Smooth muscle cell (in vitro differentiated cells): Measurements from ENCODE around the gene RBBP4. TPM values are rescaled to one million over a fixed set of nuclear protein-coding genes. Genes with fewer than 3 reads are reported as not detected.

Experiments
- DNase-seq: peaks from one replicate; lab custom pipeline; 2025; ENCODE audit not compliant: unreplicated experiment; lab: John Stamatoyannopoulos, UW
- H2AFZ ChIP-seq: fragments of 200-600 bp; sonication (generic); 2 replicates; pipeline ENCODE4 v1.6.0; 2016; ENCODE audit warnings: antibody characterized with exemption, low read depth, mild to moderate bottlenecking
- H3F3A ChIP-seq: fragments of 200-600 bp; sonication (generic); 2 replicates; pipeline ENCODE4 v1.6.0; 2017; ENCODE audit warnings: antibody characterized with exemption, low read depth
- H3K27ac ChIP-seq: fragments of 200-600 bp; sonication (generic); 2 replicates; pipeline ENCODE4 v1.5.1; 2016; ENCODE audit warnings: low read depth, mild to moderate bottlenecking
- H3K27me3 ChIP-seq: fragments of 200-600 bp; sonication (generic); 2 replicates; pipeline ENCODE4 v1.6.1; 2016; ENCODE audit warnings: low read depth, mild to moderate bottlenecking
- H3K36me3 ChIP-seq: fragments of 200-600 bp; sonication (generic); 2 replicates; pipeline ENCODE4 v1.5.1; 2016; ENCODE audit warnings: low read depth
- H3K4me1 ChIP-seq: fragments of 200-600 bp; sonication (generic); 2 replicates; pipeline ENCODE4 v1.5.1; 2016; ENCODE audit warnings: low read depth
- H3K4me2 ChIP-seq: fragments of 200-600 bp; sonication (generic); 2 replicates; pipeline ENCODE4 v1.6.0; 2016; ENCODE audit warnings: mild to moderate bottlenecking
- H3K4me3 ChIP-seq: fragments of 200-600 bp; sonication (generic); 2 replicates; pipeline ENCODE4 v1.5.1; 2016; ENCODE audit warnings: mild to moderate bottlenecking
- H3K79me2 ChIP-seq: fragments of 200-600 bp; sonication (generic); 2 replicates; pipeline ENCODE4 v1.6.0; 2016; ENCODE audit warnings: low read depth, mild to moderate bottlenecking
- H3K9ac ChIP-seq: fragments of 200-600 bp; sonication (generic); 2 replicates; pipeline ENCODE4 v1.6.0; 2016; ENCODE audit warnings: low read depth
- H3K9me3 ChIP-seq: fragments of 200-600 bp; sonication (generic); replicated peaks from 2 replicates; pipeline ENCODE4 v1.5.1; 2016; ENCODE audit warnings: low read depth
- H4K20me1 ChIP-seq: fragments of 200-600 bp; sonication (generic); 2 replicates; pipeline ENCODE4 v1.6.0; 2016; ENCODE audit warnings: low read depth
- WGBS: methylation state at CpG from one replicate; pipeline ENCODE4 v1.1.7; 2016; ENCODE audit warnings: low lambda C conversion rate; 5-methylcytosine and 5-hydroxymethylcytosine counted together
- polyA plus RNA-seq: library from polyadenylated mRNA; unstranded; fragments of >200 nt; fragmentation: Nextera tagmentation; extraction: Ambion mirVana; gene quantifications from 2 replicates; pipeline ENCODE4 v1.2.1, GENCODE V29; 2016
- total RNA-seq: library from RNA; depleted of rRNA; stranded (reverse); fragments of >200 nt; gene quantifications from 2 replicates; pipeline ENCODE4 v1.2.3, GENCODE V29; 2014
- TF ChIP-seq, protein P1 (sequence below): fragments of 200-600 bp; sonication (generic); IDR thresholded peaks from 2 replicates; pipeline ENCODE4 v1.5.1; 2017; ENCODE audit warnings: borderline replicate concordance, mild to moderate bottlenecking, antibody characterized with exemption; ENCODE audit not compliant: insufficient read depth, poor library complexity, severe bottlenecking

Gene RBBP4
- total and polyA plus RNA-seq, 2 experiments from 2014 or later: 139 to 140 TPM

- no peaks in the 10 kb centered on the region for H3K27me3 ChIP-seq
- no peak overlapping the region for H3K27ac ChIP-seq
- no peaks in the 10 kb centered on the region for H3F3A ChIP-seq
- no peak overlapping the region for H2AFZ ChIP-seq
- H3K4me2 ChIP-seq: no peak overlapping the region
- H4K20me1 ChIP-seq: no peaks in the 10 kb centered on the region
- no peak overlapping the region for H3K4me3 ChIP-seq
- H3K9ac ChIP-seq: no peak overlapping the region
- H3K79me2 ChIP-seq: no peaks in the 10 kb centered on the region
- peaks cover 10% of the 10 kb centered on the region for H3K4me1 ChIP-seq
- WGBS: 92% methylated on average over 1 of the region's 1 CpG
- TF ChIP-seq, protein P1, sequence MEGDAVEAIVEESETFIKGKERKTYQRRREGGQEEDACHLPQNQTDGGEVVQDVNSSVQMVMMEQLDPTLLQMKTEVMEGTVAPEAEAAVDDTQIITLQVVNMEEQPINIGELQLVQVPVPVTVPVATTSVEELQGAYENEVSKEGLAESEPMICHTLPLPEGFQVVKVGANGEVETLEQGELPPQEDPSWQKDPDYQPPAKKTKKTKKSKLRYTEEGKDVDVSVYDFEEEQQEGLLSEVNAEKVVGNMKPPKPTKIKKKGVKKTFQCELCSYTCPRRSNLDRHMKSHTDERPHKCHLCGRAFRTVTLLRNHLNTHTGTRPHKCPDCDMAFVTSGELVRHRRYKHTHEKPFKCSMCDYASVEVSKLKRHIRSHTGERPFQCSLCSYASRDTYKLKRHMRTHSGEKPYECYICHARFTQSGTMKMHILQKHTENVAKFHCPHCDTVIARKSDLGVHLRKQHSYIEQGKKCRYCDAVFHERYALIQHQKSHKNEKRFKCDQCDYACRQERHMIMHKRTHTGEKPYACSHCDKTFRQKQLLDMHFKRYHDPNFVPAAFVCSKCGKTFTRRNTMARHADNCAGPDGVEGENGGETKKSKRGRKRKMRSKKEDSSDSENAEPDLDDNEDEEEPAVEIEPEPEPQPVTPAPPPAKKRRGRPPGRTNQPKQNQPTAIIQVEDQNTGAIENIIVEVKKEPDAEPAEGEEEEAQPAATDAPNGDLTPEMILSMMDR: no peak
- H3K36me3 ChIP-seq: no peaks in the 10 kb centered on the region
- DNase-seq: no peak
- no peaks in the 10 kb centered on the region for H3K9me3 ChIP-seq
Observed at GRCh38 chr1:32718527-32718926, 67.5 kb downstream of the RBBP4 start.

GRCh38 chr1:32719681-32720275, 68.8 kb downstream of the RBBP4 start:
- DNase-seq: no peak
- Histone ChIP-seq H3K4me2 (no peak overlapping the region), H3K9ac (no peak overlapping the region), H2AFZ (no peak overlapping the region), H3K4me1 (peaks cover 11% of the 10 kb centered on the region), H3K27ac (no peak overlapping the region), H3K27me3 (no peaks in the 10 kb centered on the region), H3K9me3 (no peaks in the 10 kb centered on the region), H3K36me3 (no peaks in the 10 kb centered on the region), H4K20me1 (no peaks in the 10 kb centered on the region), H3K4me3 (no peak overlapping the region), H3F3A (no peaks in the 10 kb centered on the region), H3K79me2 (no peaks in the 10 kb centered on the region)
- TF ChIP-seq, protein P1: no peak
- 88% methylated on average over 4 of the region's 4 CpGs for WGBS

DNA sequence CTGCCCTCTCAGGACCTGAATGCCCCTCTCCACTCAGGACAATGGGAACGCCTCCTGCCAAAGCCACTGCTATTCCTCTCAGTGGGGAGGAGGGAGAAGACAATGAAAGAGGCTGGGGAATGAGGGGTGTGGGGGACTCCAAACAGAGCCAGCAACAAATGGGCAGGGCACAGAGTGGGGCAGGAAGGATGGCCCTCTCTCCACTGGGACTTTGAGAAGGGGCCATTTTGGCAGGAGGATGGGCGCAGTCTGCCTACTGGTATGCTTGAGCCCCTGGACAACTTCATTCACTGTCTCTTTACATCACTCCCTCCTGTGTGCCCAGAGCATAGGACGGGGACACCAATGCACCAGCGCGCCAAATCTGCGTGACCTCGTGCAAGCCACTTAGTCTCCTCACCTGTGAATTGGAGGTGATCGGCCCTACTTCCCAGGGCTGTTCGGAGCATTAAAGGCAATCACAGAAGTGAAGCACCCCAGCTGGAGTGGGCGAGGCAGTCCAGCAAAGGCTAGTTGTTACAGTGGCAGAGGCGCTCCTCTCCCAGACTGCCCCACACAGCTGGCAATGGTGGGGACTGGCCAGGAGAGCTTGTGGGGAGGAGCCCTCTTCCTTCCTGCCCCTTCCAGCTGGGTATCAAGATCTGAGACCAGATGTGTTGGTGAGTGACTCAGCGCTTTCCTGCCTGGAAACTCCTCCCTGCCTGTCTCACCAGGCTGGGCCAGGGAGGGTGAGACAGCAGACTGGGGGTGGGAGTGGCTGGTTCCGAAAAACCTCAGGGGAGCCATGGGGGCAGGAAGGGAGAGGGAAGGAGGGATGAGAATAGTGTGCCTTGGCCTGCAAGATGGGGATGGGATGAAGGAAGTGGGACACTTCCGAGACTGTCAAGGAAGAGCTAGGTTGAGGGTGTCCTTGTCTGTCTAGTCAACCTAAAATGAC, 73.9 kb downstream of the RBBP4 start:
- DNase-seq: no peak
- TF ChIP-seq, protein P1: no peak
- Histone ChIP-seq H3K9ac (no peak overlapping the region), H3K27me3 (no peaks in the 10 kb centered on the region), H3K27ac (no peak overlapping the region), H3F3A (no peaks in the 10 kb centered on the region), H3K4me2 (peak overlapping the region; percentile 36), H3K4me3 (no peak overlapping the region), H3K36me3 (no peaks in the 10 kb centered on the region), H3K4me1 (peaks cover 7% of the 10 kb centered on the region), H3K9me3 (no peaks in the 10 kb centered on the region), H3K79me2 (no peaks in the 10 kb centered on the region), H4K20me1 (no peaks in the 10 kb centered on the region), H2AFZ (no peak overlapping the region)
- 74% methylated on average over 14 of the region's 14 CpGs for WGBS

GRCh38 chr1:32725615-32725982, 74.6 kb downstream of the RBBP4 start:
- DNase-seq: no peak
- H3K27me3 ChIP-seq: no peaks in the 10 kb centered on the region
- TF ChIP-seq, protein P1: no peak
- H3K4me3 ChIP-seq: no peak overlapping the region
- H3K36me3 ChIP-seq: no peaks in the 10 kb centered on the region
- H3K79me2 ChIP-seq: no peaks in the 10 kb centered on the region
- H3K4me1 ChIP-seq: peaks cover 7% of the 10 kb centered on the region
- no peaks in the 10 kb centered on the region for H4K20me1 ChIP-seq
- no peaks in the 10 kb centered on the region for H3K9me3 ChIP-seq
- no peak overlapping the region for H2AFZ ChIP-seq
- no peaks in the 10 kb centered on the region for H3F3A ChIP-seq
- no peak overlapping the region for H3K9ac ChIP-seq
- 92% methylated on average over 3 of the region's 3 CpGs for WGBS
- H3K27ac ChIP-seq: no peak overlapping the region
- peak overlapping the region; percentile 36 for H3K4me2 ChIP-seq
